ENCODE data around the gene SAMD13. TPM values are rescaled to one million over a fixed set of nuclear protein-coding genes. Genes with fewer than 3 reads are reported as not detected.
A peak's percentile ranks its signal among the peaks of the same experiment; 100 is the strongest.

SAMD13 gene
- total RNA-seq, 1 experiment from 2014 or later, result 1.7 TPM

DNA sequence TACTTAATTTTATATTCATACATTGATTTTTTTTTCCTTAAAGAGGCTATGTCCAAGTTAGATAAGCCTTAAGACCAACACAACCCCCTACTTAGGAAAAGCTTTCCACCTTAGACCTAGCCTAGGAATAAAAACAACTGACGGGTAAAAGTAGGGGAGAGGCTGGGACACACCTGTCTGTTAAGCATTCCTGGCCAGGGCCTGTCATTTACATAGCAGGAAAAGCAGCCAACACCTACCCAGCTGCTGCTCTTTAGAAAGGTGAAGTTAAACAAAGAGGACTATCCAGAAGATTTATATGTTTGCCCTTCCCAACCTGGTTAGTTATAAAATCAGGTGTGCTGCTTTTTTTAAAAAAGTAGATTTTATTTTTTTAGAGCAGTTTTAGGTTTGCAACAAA, 29.1 kb upstream of the SAMD13 start:
- no peaks in the 10 kb centered on the region for H3K9me3 Mint-ChIP-seq (ENCODE audit: low read depth, unreplicated experiment)
- peaks cover 52% of the 10 kb centered on the region for H3K4me1 Mint-ChIP-seq (ENCODE audit: low read depth, unreplicated experiment)
- no peaks in the 10 kb centered on the region for H3K36me3 Mint-ChIP-seq (ENCODE audit: insufficient read depth, unreplicated experiment)
- DNase-seq, result peak; percentile 60
- peak overlapping the region; percentile 59 for H3K27ac Mint-ChIP-seq (ENCODE audit: unreplicated experiment)
- CTCF ChIA-PET, result interaction anchor here (1.1 kb wide), 1 partner anchor 10 kb away, joined by 4 read pairs; no protein-coding TSS in a partner anchor
- intact Hi-C loops (cut with micrococcal nuclease; ENCODE audit: unreplicated experiment), result loop anchor here (10.0 kb wide), 1 partner anchor 92 kb away; no protein-coding TSS in a partner anchor
- no TSS peak for BruUV-seq (replicated peaks)
- TF ChIP-seq, protein P1, sequence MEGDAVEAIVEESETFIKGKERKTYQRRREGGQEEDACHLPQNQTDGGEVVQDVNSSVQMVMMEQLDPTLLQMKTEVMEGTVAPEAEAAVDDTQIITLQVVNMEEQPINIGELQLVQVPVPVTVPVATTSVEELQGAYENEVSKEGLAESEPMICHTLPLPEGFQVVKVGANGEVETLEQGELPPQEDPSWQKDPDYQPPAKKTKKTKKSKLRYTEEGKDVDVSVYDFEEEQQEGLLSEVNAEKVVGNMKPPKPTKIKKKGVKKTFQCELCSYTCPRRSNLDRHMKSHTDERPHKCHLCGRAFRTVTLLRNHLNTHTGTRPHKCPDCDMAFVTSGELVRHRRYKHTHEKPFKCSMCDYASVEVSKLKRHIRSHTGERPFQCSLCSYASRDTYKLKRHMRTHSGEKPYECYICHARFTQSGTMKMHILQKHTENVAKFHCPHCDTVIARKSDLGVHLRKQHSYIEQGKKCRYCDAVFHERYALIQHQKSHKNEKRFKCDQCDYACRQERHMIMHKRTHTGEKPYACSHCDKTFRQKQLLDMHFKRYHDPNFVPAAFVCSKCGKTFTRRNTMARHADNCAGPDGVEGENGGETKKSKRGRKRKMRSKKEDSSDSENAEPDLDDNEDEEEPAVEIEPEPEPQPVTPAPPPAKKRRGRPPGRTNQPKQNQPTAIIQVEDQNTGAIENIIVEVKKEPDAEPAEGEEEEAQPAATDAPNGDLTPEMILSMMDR (IDR thresholded peaks at IDR 0.05; ENCODE audit: unreplicated experiment), result no peak
- H3K27me3 Mint-ChIP-seq (ENCODE audit: unreplicated experiment), result no peaks in the 10 kb centered on the region
- H3K4me3 Mint-ChIP-seq (ENCODE audit: low read depth, unreplicated experiment), result peak overlapping the region; percentile 42

DNA sequence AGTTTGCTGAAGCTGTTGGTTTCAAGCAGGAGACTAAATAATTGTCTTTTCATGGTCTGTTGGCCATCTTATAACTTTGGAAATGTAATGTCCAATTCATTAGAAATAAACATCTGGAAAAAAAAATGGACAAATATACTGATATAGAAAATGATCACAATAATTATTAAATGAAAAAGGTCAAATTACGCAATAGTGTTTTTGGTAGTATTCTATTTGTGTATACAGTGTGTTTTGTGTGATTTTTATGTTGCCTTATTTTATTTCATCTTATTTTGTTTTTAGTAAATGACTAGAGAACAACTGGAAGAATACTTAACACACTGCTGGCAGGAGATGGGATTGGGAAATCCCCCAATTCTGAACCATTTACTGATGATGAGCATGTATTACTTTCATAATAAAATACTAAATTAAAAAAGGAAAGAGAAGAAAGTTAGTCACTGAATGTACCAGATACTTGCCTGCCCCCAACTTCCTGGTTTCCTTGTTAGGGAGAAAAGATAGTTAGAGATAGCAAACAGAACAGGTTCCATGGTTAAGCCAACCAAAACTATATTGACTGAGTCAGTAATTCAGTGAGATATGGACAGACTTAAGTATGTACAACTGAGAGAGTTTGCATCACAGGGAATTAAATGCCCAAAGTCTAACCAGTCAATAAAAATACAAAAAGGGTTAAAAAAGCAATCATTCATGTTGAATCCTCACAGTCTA, 24.0 kb upstream of the SAMD13 start:
- no peak overlapping the region for H3K27ac Mint-ChIP-seq (ENCODE audit: unreplicated experiment)
- H3K36me3 Mint-ChIP-seq (ENCODE audit: insufficient read depth, unreplicated experiment), result no peaks in the 10 kb centered on the region
- TF ChIP-seq, protein P1 (IDR thresholded peaks at IDR 0.05; ENCODE audit: unreplicated experiment), result no peak
- DNase-seq, result no peak
- no peak overlapping the region for H3K4me3 Mint-ChIP-seq (ENCODE audit: low read depth, unreplicated experiment)
- peaks cover 42% of the 10 kb centered on the region for H3K4me1 Mint-ChIP-seq (ENCODE audit: low read depth, unreplicated experiment)
- no peaks in the 10 kb centered on the region for H3K27me3 Mint-ChIP-seq (ENCODE audit: unreplicated experiment)
- CTCF ChIA-PET, result interaction anchor here (0.6 kb wide), 1 partner anchor 178 kb away, joined by 3 read pairs; no protein-coding TSS in a partner anchor
- no TSS peak for BruUV-seq (replicated peaks)
- no peaks in the 10 kb centered on the region for H3K9me3 Mint-ChIP-seq (ENCODE audit: low read depth, unreplicated experiment)
- intact Hi-C loops (cut with micrococcal nuclease; ENCODE audit: unreplicated experiment), result loop anchor here (10.0 kb wide), 1 partner anchor 87 kb away; no protein-coding TSS in a partner anchor

DNA sequence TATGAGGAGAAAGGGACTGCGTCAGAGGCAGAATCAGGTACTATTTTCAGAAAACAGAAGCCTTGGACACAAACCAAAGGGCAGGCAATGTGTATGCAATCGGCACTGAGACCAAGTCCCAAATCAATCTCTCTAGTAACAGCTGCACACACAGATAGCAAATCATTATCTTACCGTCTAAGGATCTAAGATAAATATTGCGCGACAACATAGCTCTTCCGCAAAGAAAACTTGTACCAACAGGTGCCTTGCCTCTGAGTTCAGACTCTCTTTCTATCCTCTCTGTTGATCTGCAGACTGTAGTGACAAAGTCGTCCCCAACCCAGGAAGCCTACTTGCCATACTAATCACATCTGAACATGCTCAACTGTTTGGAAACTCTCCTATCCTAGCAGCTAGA, 22.6 kb upstream of the SAMD13 start:
- Mint-ChIP-seq H3K27me3 (ENCODE audit: unreplicated experiment) (no peaks in the 10 kb centered on the region), H3K36me3 (ENCODE audit: insufficient read depth, unreplicated experiment) (no peaks in the 10 kb centered on the region), H3K27ac (ENCODE audit: unreplicated experiment) (no peak overlapping the region), H3K4me3 (ENCODE audit: low read depth, unreplicated experiment) (no peak overlapping the region), H3K9me3 (ENCODE audit: low read depth, unreplicated experiment) (no peaks in the 10 kb centered on the region), H3K4me1 (ENCODE audit: low read depth, unreplicated experiment) (peaks cover 48% of the 10 kb centered on the region)
- no TSS peak for BruUV-seq (replicated peaks)
- no peak for DNase-seq
- CTCF ChIA-PET, result no interaction called here
- intact Hi-C loops (cut with micrococcal nuclease; ENCODE audit: unreplicated experiment), result loop anchor here (10.0 kb wide), 1 partner anchor 86 kb away; no protein-coding TSS in a partner anchor
- TF ChIP-seq, protein P1 (IDR thresholded peaks at IDR 0.05; ENCODE audit: unreplicated experiment), result no peak

DNA sequence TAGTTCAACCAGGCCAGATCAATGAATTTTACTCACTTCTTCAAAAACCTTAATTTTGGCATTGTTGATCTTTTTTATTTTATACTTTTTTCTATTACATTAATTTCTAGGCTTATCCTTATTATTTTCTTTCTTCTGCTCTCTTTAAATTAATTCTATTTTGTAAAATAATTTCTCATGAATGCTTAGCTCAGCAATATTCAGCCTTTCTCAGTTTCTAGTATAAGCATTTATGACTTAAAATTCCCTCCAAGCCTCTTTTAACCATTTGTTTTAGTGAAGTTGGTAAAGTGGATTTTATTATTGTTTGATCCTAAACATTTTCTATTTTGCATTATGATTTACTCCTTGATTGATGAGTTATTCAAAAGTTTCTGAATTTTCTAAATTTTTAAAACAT, 20.6 kb upstream of the SAMD13 start:
- DNase-seq, result no peak
- no peaks in the 10 kb centered on the region for H3K36me3 Mint-ChIP-seq (ENCODE audit: insufficient read depth, unreplicated experiment)
- CTCF ChIA-PET, result interaction anchor here (0.5 kb wide), 1 partner anchor 26 kb away, joined by 3 read pairs; no protein-coding TSS in a partner anchor
- peaks cover 57% of the 10 kb centered on the region for H3K4me1 Mint-ChIP-seq (ENCODE audit: low read depth, unreplicated experiment)
- no peak overlapping the region for H3K27ac Mint-ChIP-seq (ENCODE audit: unreplicated experiment)
- TF ChIP-seq, protein P1 (IDR thresholded peaks at IDR 0.05; ENCODE audit: unreplicated experiment), result no peak
- no peaks in the 10 kb centered on the region for H3K9me3 Mint-ChIP-seq (ENCODE audit: low read depth, unreplicated experiment)
- no peak overlapping the region for H3K4me3 Mint-ChIP-seq (ENCODE audit: low read depth, unreplicated experiment)
- H3K27me3 Mint-ChIP-seq (ENCODE audit: unreplicated experiment), result no peaks in the 10 kb centered on the region
- no TSS peak for BruUV-seq (replicated peaks)
- intact Hi-C loops (cut with micrococcal nuclease; ENCODE audit: unreplicated experiment), result no loop called here
